Parathyroid adenoma (tissue), 2 donors: ENCODE data around the gene OR8B12.

Experiments used
- H2AFZ ChIP-seq: fragments of 300-600 bp; sonication (generic); one replicate; pipeline ENCODE4 v1.7.0; 2017; ENCODE audit warnings: antibody characterized with exemption, mild to moderate bottlenecking
- H3K27ac ChIP-seq: fragments of 300-600 bp; sonication (generic); one replicate; pipeline ENCODE4 v1.7.0; 2017
- H3K27me3 ChIP-seq: fragments of 300-600 bp; sonication (generic); one replicate; pipeline ENCODE4 v1.7.0; 2017; ENCODE audit warnings: low read length; ENCODE audit not compliant: control insufficient read depth, insufficient read depth
- H3K36me3 ChIP-seq: fragments of 300-600 bp; sonication (generic); one replicate; pipeline ENCODE4 v1.7.0; 2017; ENCODE audit warnings: low read length; ENCODE audit not compliant: control insufficient read depth, insufficient read depth
- H3K4me1 ChIP-seq: fragments of 300-600 bp; sonication (generic); one replicate; pipeline ENCODE4 v1.7.0; 2017; ENCODE audit warnings: control low read depth
- H3K4me2 ChIP-seq: fragments of 300-600 bp; sonication (generic); one replicate; pipeline ENCODE4 v1.7.0; 2017; ENCODE audit warnings: low read length
- H3K4me3 ChIP-seq: fragments of 300-600 bp; sonication (generic); one replicate; pipeline ENCODE4 v1.7.0; 2017; ENCODE audit warnings: low read depth, low read length
- H3K79me2 ChIP-seq: fragments of 300-600 bp; sonication (generic); one replicate; pipeline ENCODE4 v1.7.0; 2017; ENCODE audit warnings: control low read depth
- H3K9ac ChIP-seq: fragments of 300-600 bp; sonication (generic); one replicate; pipeline ENCODE4 v1.7.0; 2017; ENCODE audit warnings: mild to moderate bottlenecking
- H3K9me3 ChIP-seq: fragments of 300-600 bp; sonication (generic); one replicate; pipeline ENCODE4 v1.7.0; 2017; ENCODE audit warnings: low read length; ENCODE audit not compliant: control insufficient read depth
- CTCF ChIP-seq: fragments of 300-600 bp; sonication (generic); IDR thresholded peaks from one replicate; pipeline ENCODE4 v1.7.0; 2017; ENCODE audit warnings: antibody characterized with exemption, mild to moderate bottlenecking
- donor health status: primary hyperparathyroidism.

OR8B12 gene

GRCh38 chr11:124499711-124500110, 43.7 kb downstream of the OR8B12 start:
- no peak overlapping the region for H3K4me3 ChIP-seq
- H3K27me3 ChIP-seq, result no peaks in the 10 kb centered on the region
- H3K79me2 ChIP-seq, result no peaks in the 10 kb centered on the region
- H2AFZ ChIP-seq, result no peak overlapping the region
- H3K36me3 ChIP-seq, result no peaks in the 10 kb centered on the region
- H3K4me1 ChIP-seq, result no peaks in the 10 kb centered on the region
- no peak overlapping the region for H3K4me2 ChIP-seq
- H3K9ac ChIP-seq, result no peak overlapping the region
- TF ChIP-seq CTCF, result no peak
- H3K27ac ChIP-seq, result no peak overlapping the region
- H3K9me3 ChIP-seq, result no peaks in the 10 kb centered on the region

GRCh38 chr11:124493016-124493655, 50.3 kb downstream of the OR8B12 start:
- H3K9me3 ChIP-seq, result no peaks in the 10 kb centered on the region
- H3K4me1 ChIP-seq, result no peaks in the 10 kb centered on the region
- H3K4me2 ChIP-seq, result no peak overlapping the region
- H3K9ac ChIP-seq, result no peak overlapping the region
- H3K27ac ChIP-seq, result no peak overlapping the region
- H2AFZ ChIP-seq, result no peak overlapping the region
- H3K79me2 ChIP-seq, result no peaks in the 10 kb centered on the region
- H3K4me3 ChIP-seq, result no peak overlapping the region
- H3K27me3 ChIP-seq, result no peaks in the 10 kb centered on the region
- no peaks in the 10 kb centered on the region for H3K36me3 ChIP-seq
- TF ChIP-seq CTCF, result no peak
